ENCODE data around the gene LRIT3. TPM values are rescaled to one million over a fixed set of nuclear protein-coding genes. Genes with fewer than 3 reads are reported as not detected.

LRIT3 gene
- polyA plus RNA-seq, 3 donors: 0.07 TPM; not detected in 2

- peaks cover 2 to 3% (median 2%) of the 10 kb centered on the region in 3 donors for H3K27me3 Mint-ChIP-seq (ENCODE audit: low read depth in 3 of 3)
- TF ChIP-seq CTCF (IDR thresholded peaks at IDR 0.05): no peak
These were observed 73.5 kb downstream of the LRIT3 start for GRCh38 chr4:109921384-109921808.

More at GRCh38 chr4:109921384-109921808, 73.5 kb downstream of the LRIT3 start:
- H2AFZ ChIP-seq (ENCODE audit: insufficient read depth, low read depth, low read length, poor library complexity, severe bottlenecking): no peak overlapping the region
- no peak overlapping the region for H3K4me2 ChIP-seq (replicated peaks; ENCODE audit: extremely low read depth, low read length, poor library complexity, severe bottlenecking)
- WGBS (ENCODE audit: insufficient coverage): no CpG with 5 or more reads among the region's 1 CpG
- intact Hi-C loops (cut with micrococcal nuclease): no loop called here
- no peaks in the 10 kb centered on the region for H3K27me3 ChIP-seq (ENCODE audit: control insufficient read depth in 2 of 2, insufficient read depth in 2 of 2, low read length in 2 of 2)
- H3K4me3 ChIP-seq (replicated peaks in 1 of 3; ENCODE audit: low read depth in 2 of 3, low read length in 3 of 3): no peak overlapping the region
- H3K4me1 Mint-ChIP-seq: peaks cover 8% of the 10 kb centered on the region
- H3K9me3 ChIP-seq (replicated peaks in 1 of 2; ENCODE audit: control insufficient read depth in 1 of 2, insufficient read depth in 1 of 2, low read length in 2 of 2): no peaks in the 10 kb centered on the region
- DNase-seq: no peak
- no peaks in the 10 kb centered on the region for H3K36me3 ChIP-seq (replicated peaks in 1 of 2; ENCODE audit: control insufficient read depth in 1 of 2, insufficient read depth in 2 of 2, low read length in 2 of 2)
- H3K27ac Mint-ChIP-seq: no peak overlapping the region
- H3K9me3 Mint-ChIP-seq: peaks cover 0 to 1% (median 0%) of the 10 kb centered on the region in 7 donors
- no peak overlapping the region for H3K9ac ChIP-seq (ENCODE audit: insufficient read depth, low read length, poor library complexity, severe bottlenecking)
- H3K4me3 Mint-ChIP-seq: no peak overlapping the region
- no peaks in the 10 kb centered on the region for H3K79me2 ChIP-seq (ENCODE audit: insufficient read depth, low read length)
- H3K4me1 ChIP-seq (ENCODE audit: control insufficient read depth in 1 of 2, insufficient read depth in 2 of 2, low read length in 2 of 2): peaks cover 4 to 6% of the 10 kb centered on the region in 2 donors
- H3K36me3 Mint-ChIP-seq: no peaks in the 10 kb centered on the region
- no peaks in the 10 kb centered on the region for H4K20me1 ChIP-seq (ENCODE audit: insufficient read depth, low read length)
- H3K27ac ChIP-seq (ENCODE audit: low read depth in 1 of 2, low read length in 2 of 2): no peak overlapping the region

Other genes with a start within 250 kb of the LRIT3 start
- gene CASP6, start 144.7 kb upstream of the LRIT3 start, polyA plus RNA-seq: 10 to 100 TPM in 2 of 3 donors, 1 to 10 TPM in 1; 4.7 to 24.4 (median 23.3) TPM
- gene PLA2G12A, start 118.0 kb upstream of the LRIT3 start, polyA plus RNA-seq: 10 to 100 TPM in 2 of 3 donors, 1 to 10 TPM in 1; 1.8 to 16.2 (median 15.1) TPM
- not detected for gene CFI, start 46.1 kb upstream of the LRIT3 start, polyA plus RNA-seq
- 1 to 10 TPM; 4.3 to 8.7 (median 4.7) TPM for gene GAR1, start 32.3 kb upstream of the LRIT3 start, polyA plus RNA-seq
- gene RRH, start 20.1 kb upstream of the LRIT3 start, polyA plus RNA-seq: not detected
- gene EGF, start 64.8 kb downstream of the LRIT3 start, polyA plus RNA-seq: 1 to 10 TPM in 1 of 3 donors, under 1 TPM in 1, not detected in 1; 0.17 to 4.8 TPM